ENCODE results near the gene PKNOX2. TPM values are rescaled to one million over a fixed set of nuclear protein-coding genes. Genes with fewer than 3 reads are reported as not detected.

PKNOX2 gene
- total RNA-seq, 6 experiments from 2014 or later, result 0.10 TPM; not detected in 5

GRCh38 chr11:125418396-125418795 is 253.8 kb downstream of the PKNOX2 start:
- H3K4me3 Mint-ChIP-seq, result no peak overlapping the region
- H3K27me3 Mint-ChIP-seq (ENCODE audit: insufficient read depth), result peaks cover 35% of the 10 kb centered on the region
- H3K4me1 Mint-ChIP-seq (ENCODE audit: low read depth), result no peaks in the 10 kb centered on the region
- H3K36me3 Mint-ChIP-seq (ENCODE audit: low read depth), result no peaks in the 10 kb centered on the region
- DNase-seq, result no peak
- no peak for TF ChIP-seq CTCF (IDR thresholded peaks at IDR 0.05)
- H3K27ac Mint-ChIP-seq, result no peak overlapping the region
- H3K9me3 Mint-ChIP-seq, result no peaks in the 10 kb centered on the region

- H3K9me3 Mint-ChIP-seq, result no peaks in the 10 kb centered on the region
- no peak for DNase-seq
- peaks cover 38% of the 10 kb centered on the region for H3K27me3 Mint-ChIP-seq (ENCODE audit: insufficient read depth)
- no peak overlapping the region for H3K4me3 Mint-ChIP-seq
- no peaks in the 10 kb centered on the region for H3K36me3 Mint-ChIP-seq (ENCODE audit: low read depth)
- no peak for TF ChIP-seq CTCF (IDR thresholded peaks at IDR 0.05)
- no peaks in the 10 kb centered on the region for H3K4me1 Mint-ChIP-seq (ENCODE audit: low read depth)
- no peak overlapping the region for H3K27ac Mint-ChIP-seq
Observed at GRCh38 chr11:125422681-125423080, 258.1 kb downstream of the PKNOX2 start.

GRCh38 chr11:125423247-125423849 is 258.8 kb downstream of the PKNOX2 start:
- TF ChIP-seq CTCF (IDR thresholded peaks at IDR 0.05), result peak; percentile 58
- H3K27ac Mint-ChIP-seq, result no peak overlapping the region
- DNase-seq, result no peak
- no peaks in the 10 kb centered on the region for H3K9me3 Mint-ChIP-seq
- H3K27me3 Mint-ChIP-seq (ENCODE audit: insufficient read depth), result peaks cover 39% of the 10 kb centered on the region
- H3K36me3 Mint-ChIP-seq (ENCODE audit: low read depth), result no peaks in the 10 kb centered on the region
- H3K4me3 Mint-ChIP-seq, result no peak overlapping the region
- no peaks in the 10 kb centered on the region for H3K4me1 Mint-ChIP-seq (ENCODE audit: low read depth)

GRCh38 chr11:125425601-125426000 is 261.1 kb downstream of the PKNOX2 start:
- H3K4me3 Mint-ChIP-seq, result no peak overlapping the region
- H3K4me1 Mint-ChIP-seq (ENCODE audit: low read depth), result no peaks in the 10 kb centered on the region
- H3K9me3 Mint-ChIP-seq, result no peaks in the 10 kb centered on the region
- peaks cover 31% of the 10 kb centered on the region for H3K27me3 Mint-ChIP-seq (ENCODE audit: insufficient read depth)
- no peaks in the 10 kb centered on the region for H3K36me3 Mint-ChIP-seq (ENCODE audit: low read depth)
- no peak for TF ChIP-seq CTCF (IDR thresholded peaks at IDR 0.05)
- DNase-seq, result no peak
- H3K27ac Mint-ChIP-seq, result no peak overlapping the region

GRCh38 chr11:125426818-125427528 is 262.4 kb downstream of the PKNOX2 start:
- Mint-ChIP-seq H3K36me3 (ENCODE audit: low read depth) (no peaks in the 10 kb centered on the region), H3K4me1 (ENCODE audit: low read depth) (no peaks in the 10 kb centered on the region), H3K9me3 (no peaks in the 10 kb centered on the region), H3K27ac (no peak overlapping the region), H3K27me3 (ENCODE audit: insufficient read depth) (peaks cover 25% of the 10 kb centered on the region), H3K4me3 (no peak overlapping the region)
- TF ChIP-seq CTCF (IDR thresholded peaks at IDR 0.05), result no peak
- DNase-seq, result no peak

All from HFFc6 (cell line).